Measurements from ENCODE around the gene AP1S1. TPM values are rescaled to one million over a fixed set of nuclear protein-coding genes. Genes with fewer than 3 reads are reported as not detected.

AP1S1 gene
- polyA plus RNA-seq, 2 of the 4 experiments (the other 2 are of a cell fraction) = 107 to 181 TPM

GRCh38 chr7:101134399-101134980 lies 19.8 kb upstream of the AP1S1 start:
- ChIA-PET POLR2A (interaction anchor here (0.7 kb wide), 1 partner anchor 21 kb away, joined by 4 read pairs; no protein-coding TSS in a partner anchor), CTCF (interaction anchor here (0.6 to 32.8 kb wide), 12 partner anchors 9 to 240 kb away, joined by 3 to 600 read pairs (median 6); partner anchors contain the start of genes ACHE and SERPINE1)
- Histone ChIP-seq H3K9me3 (no peaks in the 10 kb centered on the region), H3K4me1 (peaks cover 88% of the 10 kb centered on the region), H3K4me2 (peak overlapping the region; percentile 53), H3K27ac (peak overlapping the region; percentile 0 to 63; a peak in 4 of 6 replicates), H3K4me3 (no peak overlapping the region)
- ATAC-seq (no peak), FAIRE-seq (no peak), DNase-seq (ENCODE audit: low read depth in 1 of 2, low spot score in 1 of 2) (no peak)
- 81% methylated on average over 6 of the region's 6 CpGs for WGBS (ENCODE audit: missing lambda C conversion rate)
- TF ChIP-seq TFCP2L1 (CRISPR knock-in tag; IDR thresholded peaks at IDR 0.05) = 0 out of 2 replicates have a peak, but pooled peaks have one; percentile 68
- peak; percentile 88 for TF ChIP-seq POLR2AphosphoS2 (conservative IDR thresholded peaks at IDR 0.05; ENCODE audit: low read length)
- TF ChIP-seq HOXB5 (CRISPR knock-in tag; IDR thresholded peaks at IDR 0.05) = no peak
- 0 out of 2 replicates have a peak, but pooled peaks have one; percentile 39 for TF ChIP-seq FOSB (CRISPR knock-in tag; IDR thresholded peaks at IDR 0.05)
- TF ChIP-seq PBX3 (IDR thresholded peaks at IDR 0.05) = 0 out of 2 replicates have a peak, but pooled peaks have one; percentile 27
- 0 out of 2 replicates have a peak, but pooled peaks have one; percentile 68 for TF ChIP-seq HOXA7 (CRISPR knock-in tag; IDR thresholded peaks at IDR 0.05)
- no peak for TF ChIP-seq RCOR1 (IDR thresholded peaks at IDR 0.05; ENCODE audit: low read depth, low read length)
- TF ChIP-seq SMC3 (IDR thresholded peaks at IDR 0.05) = no peak

- WGBS (ENCODE audit: missing lambda C conversion rate) = 56% methylated on average over 9 of the region's 9 CpGs
- DNase-seq (ENCODE audit: low read depth in 1 of 2, low spot score in 1 of 2) (no peak), ATAC-seq (peak; percentile 5 to 7; a peak in 4 of 6 replicates), FAIRE-seq (no peak)
- peaks cover 63% of the 10 kb centered on the region for H3K4me1 ChIP-seq
- POLR2A ChIA-PET = interaction anchor here (2.7 to 3.2 kb wide), 2 partner anchors 10 to 38 kb away, joined by 10 to 24 read pairs; partner anchors contain the start of gene SERPINE1
- H3K9me3 ChIP-seq = no peaks in the 10 kb centered on the region
- CTCF ChIA-PET = interaction anchor here (0.8 to 32.8 kb wide), 14 partner anchors 8 to 248 kb away, joined by 3 to 600 read pairs (median 6); partner anchors contain the start of genes AP1S1, SERPINE1, TRIM56 and VGF
- peak overlapping the region; percentile 69 for H3K4me2 ChIP-seq
- H3K4me3 ChIP-seq = peak overlapping the region; percentile 3; the same call in 1 of the 3 replicates
- H3K27ac ChIP-seq = peak overlapping the region; percentile 79 to 88
- TF ChIP-seq CHD4 (IDR thresholded peaks at IDR 0.05; ENCODE audit: borderline replicate concordance) (no peak), POLR2AphosphoS2 (conservative IDR thresholded peaks at IDR 0.05; ENCODE audit: low read length) (peak; percentile 37; the same call in 1 of the 2 replicates), USF2 (IDR thresholded peaks at IDR 0.05) (0 out of 2 replicates have a peak, but pooled peaks have one; percentile 32)
Observed at GRCh38 chr7:101137651-101138212, 16.5 kb upstream of the AP1S1 start.

- Histone ChIP-seq H3K4me2 (peak overlapping the region; percentile 69), H3K4me1 (peaks cover 57% of the 10 kb centered on the region), H3K27ac (peak overlapping the region; percentile 79 to 88), H3K4me3 (no peak overlapping the region), H3K9me3 (no peaks in the 10 kb centered on the region)
- CTCF ChIA-PET = interaction anchor here (0.5 to 32.8 kb wide), 18 partner anchors 9 to 248 kb away, joined by 3 to 600 read pairs (median 4); partner anchors contain the start of genes AP1S1, SERPINE1, TRIM56 and VGF
- ATAC-seq = peak; percentile 39 to 73
- peak; percentile 56 for FAIRE-seq
- POLR2A ChIA-PET = interaction anchor here (2.7 to 3.2 kb wide), 2 partner anchors 11 to 39 kb away, joined by 10 to 24 read pairs; partner anchors contain the start of gene SERPINE1
- peak; percentile 75 to 96 for DNase-seq (ENCODE audit: low read depth in 1 of 2, low spot score in 1 of 2)
- WGBS (ENCODE audit: missing lambda C conversion rate) = 3% methylated on average over 11 of the region's 16 CpGs
- TF ChIP-seq TFCP2L1 (CRISPR knock-in tag; IDR thresholded peaks at IDR 0.05) (peak; percentile 75), FOSL2 (IDR thresholded peaks at IDR 0.05) (peak; percentile 99), FOSL2 (CRISPR knock-in tag; IDR thresholded peaks at IDR 0.05) (peak; percentile 100), EHMT2 (IDR thresholded peaks at IDR 0.05; ENCODE audit: low read depth) (no peak), NR3C1 (IDR thresholded peaks at IDR 0.05) (no peak), CTCF (IDR thresholded peaks at IDR 0.05) (peak; percentile 95), E2F6 (IDR thresholded peaks at IDR 0.05; ENCODE audit: borderline replicate concordance, low read depth) (peak; percentile 40; the same call in 1 of the 2 replicates), CEBPB (IDR thresholded peaks at IDR 0.05) (peak in 1 of 2 experiments; percentile 27; a peak in 1 of 4 replicates), TP53 (CRISPR knock-in tag; IDR thresholded peaks at IDR 0.05) (0 out of 2 replicates have a peak, but pooled peaks have one; percentile 40), BCL3 (IDR thresholded peaks at IDR 0.05) (0 out of 3 replicates have a peak, but pooled peaks have one; percentile 53), NPAS2 (CRISPR knock-in tag; IDR thresholded peaks at IDR 0.05; ENCODE audit: borderline replicate concordance) (peak; percentile 86), USF2 (IDR thresholded peaks at IDR 0.05) (peak; percentile 90), HOXB13 (CRISPR knock-in tag; IDR thresholded peaks at IDR 0.05; ENCODE audit: low read depth) (no peak), MAX (IDR thresholded peaks at IDR 0.05) (peak; percentile 94)
Observed at GRCh38 chr7:101138213-101138870, 15.9 kb upstream of the AP1S1 start.

All from A549 (cell line).